ENCODE measurements around the gene SKIC3. TPM values are rescaled to one million over a fixed set of nuclear protein-coding genes. Genes with fewer than 3 reads are reported as not detected.
A peak's percentile ranks its signal among the peaks of the same experiment; 100 is the strongest.

SKIC3 gene
- total RNA-seq, 1 experiment from 2014 or later: 69.0 TPM

GRCh38 chr5:95518417-95518816, 36.4 kb downstream of the SKIC3 start:
- H3K4me3 Mint-ChIP-seq: no peak overlapping the region
- TF ChIP-seq, protein P1, sequence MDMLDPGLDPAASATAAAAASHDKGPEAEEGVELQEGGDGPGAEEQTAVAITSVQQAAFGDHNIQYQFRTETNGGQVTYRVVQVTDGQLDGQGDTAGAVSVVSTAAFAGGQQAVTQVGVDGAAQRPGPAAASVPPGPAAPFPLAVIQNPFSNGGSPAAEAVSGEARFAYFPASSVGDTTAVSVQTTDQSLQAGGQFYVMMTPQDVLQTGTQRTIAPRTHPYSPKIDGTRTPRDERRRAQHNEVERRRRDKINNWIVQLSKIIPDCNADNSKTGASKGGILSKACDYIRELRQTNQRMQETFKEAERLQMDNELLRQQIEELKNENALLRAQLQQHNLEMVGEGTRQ (CRISPR knock-in tag; IDR thresholded peaks at IDR 0.05): no peak
- TF ChIP-seq, protein P2, sequence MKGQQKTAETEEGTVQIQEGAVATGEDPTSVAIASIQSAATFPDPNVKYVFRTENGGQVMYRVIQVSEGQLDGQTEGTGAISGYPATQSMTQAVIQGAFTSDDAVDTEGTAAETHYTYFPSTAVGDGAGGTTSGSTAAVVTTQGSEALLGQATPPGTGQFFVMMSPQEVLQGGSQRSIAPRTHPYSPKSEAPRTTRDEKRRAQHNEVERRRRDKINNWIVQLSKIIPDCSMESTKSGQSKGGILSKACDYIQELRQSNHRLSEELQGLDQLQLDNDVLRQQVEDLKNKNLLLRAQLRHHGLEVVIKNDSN (CRISPR knock-in tag; IDR thresholded peaks at IDR 0.05): no peak
- H3K27ac Mint-ChIP-seq: no peak overlapping the region
- DNase-seq (ENCODE audit: low spot score) (no peak), ATAC-seq (no peak)
- no peaks in the 10 kb centered on the region; the same call in 1 of the 2 replicates for H3K4me1 Mint-ChIP-seq
- H3K36me3 Mint-ChIP-seq: peaks cover 42% of the 10 kb centered on the region
- no peaks in the 10 kb centered on the region for H3K9me3 Mint-ChIP-seq
- ChIA-PET POLR2A (no interaction called here), CTCF (no interaction called here)
- H3K27me3 Mint-ChIP-seq (ENCODE audit: low read depth): no peaks in the 10 kb centered on the region

DNA sequence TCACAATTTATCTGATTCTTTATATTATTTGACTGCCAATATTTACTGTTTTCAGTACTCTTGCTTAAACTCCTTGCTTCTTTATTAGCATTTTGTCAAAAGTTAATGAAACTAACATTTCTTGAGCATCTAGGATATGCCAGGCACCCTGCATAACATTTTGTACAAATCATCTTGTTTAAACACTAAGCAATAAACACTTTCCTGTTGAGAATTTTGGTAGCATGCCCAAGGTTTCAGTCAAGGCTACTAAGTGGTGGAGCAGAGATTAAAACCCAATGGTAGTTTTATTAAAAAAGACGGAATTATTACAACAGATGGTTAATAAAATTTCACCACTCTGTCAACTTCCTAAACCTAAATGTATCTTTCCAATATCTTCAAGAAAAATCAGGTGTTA, 43.2 kb downstream of the SKIC3 start:
- H3K9me3 Mint-ChIP-seq: no peaks in the 10 kb centered on the region
- POLR2A ChIA-PET: no interaction called here
- ATAC-seq (no peak), DNase-seq (ENCODE audit: low spot score) (no peak)
- peaks cover 53% of the 10 kb centered on the region for H3K36me3 Mint-ChIP-seq
- H3K27ac Mint-ChIP-seq: no peak overlapping the region
- CTCF ChIA-PET: no interaction called here
- H3K4me1 Mint-ChIP-seq: peaks cover 12% of the 10 kb centered on the region
- TF ChIP-seq, protein P3, sequence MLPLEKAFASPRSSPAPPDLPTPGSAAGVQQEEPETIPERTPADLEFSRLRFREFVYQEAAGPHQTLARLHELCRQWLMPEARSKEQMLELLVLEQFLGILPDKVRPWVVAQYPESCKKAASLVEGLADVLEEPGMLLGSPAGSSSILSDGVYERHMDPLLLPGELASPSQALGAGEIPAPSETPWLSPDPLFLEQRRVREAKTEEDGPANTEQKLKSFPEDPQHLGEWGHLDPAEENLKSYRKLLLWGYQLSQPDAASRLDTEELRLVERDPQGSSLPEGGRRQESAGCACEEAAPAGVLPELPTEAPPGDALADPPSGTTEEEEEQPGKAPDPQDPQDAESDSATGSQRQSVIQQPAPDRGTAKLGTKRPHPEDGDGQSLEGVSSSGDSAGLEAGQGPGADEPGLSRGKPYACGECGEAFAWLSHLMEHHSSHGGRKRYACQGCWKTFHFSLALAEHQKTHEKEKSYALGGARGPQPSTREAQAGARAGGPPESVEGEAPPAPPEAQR (CRISPR knock-in tag; IDR thresholded peaks at IDR 0.05): no peak
- TF ChIP-seq, protein P4, sequence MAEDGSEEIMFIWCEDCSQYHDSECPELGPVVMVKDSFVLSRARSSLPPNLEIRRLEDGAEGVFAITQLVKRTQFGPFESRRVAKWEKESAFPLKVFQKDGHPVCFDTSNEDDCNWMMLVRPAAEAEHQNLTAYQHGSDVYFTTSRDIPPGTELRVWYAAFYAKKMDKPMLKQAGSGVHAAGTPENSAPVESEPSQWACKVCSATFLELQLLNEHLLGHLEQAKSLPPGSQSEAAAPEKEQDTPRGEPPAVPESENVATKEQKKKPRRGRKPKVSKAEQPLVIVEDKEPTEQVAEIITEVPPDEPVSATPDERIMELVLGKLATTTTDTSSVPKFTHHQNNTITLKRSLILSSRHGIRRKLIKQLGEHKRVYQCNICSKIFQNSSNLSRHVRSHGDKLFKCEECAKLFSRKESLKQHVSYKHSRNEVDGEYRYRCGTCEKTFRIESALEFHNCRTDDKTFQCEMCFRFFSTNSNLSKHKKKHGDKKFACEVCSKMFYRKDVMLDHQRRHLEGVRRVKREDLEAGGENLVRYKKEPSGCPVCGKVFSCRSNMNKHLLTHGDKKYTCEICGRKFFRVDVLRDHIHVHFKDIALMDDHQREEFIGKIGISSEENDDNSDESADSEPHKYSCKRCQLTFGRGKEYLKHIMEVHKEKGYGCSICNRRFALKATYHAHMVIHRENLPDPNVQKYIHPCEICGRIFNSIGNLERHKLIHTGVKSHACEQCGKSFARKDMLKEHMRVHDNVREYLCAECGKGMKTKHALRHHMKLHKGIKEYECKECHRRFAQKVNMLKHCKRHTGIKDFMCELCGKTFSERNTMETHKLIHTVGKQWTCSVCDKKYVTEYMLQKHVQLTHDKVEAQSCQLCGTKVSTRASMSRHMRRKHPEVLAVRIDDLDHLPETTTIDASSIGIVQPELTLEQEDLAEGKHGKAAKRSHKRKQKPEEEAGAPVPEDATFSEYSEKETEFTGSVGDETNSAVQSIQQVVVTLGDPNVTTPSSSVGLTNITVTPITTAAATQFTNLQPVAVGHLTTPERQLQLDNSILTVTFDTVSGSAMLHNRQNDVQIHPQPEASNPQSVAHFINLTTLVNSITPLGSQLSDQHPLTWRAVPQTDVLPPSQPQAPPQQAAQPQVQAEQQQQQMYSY (CRISPR knock-in tag; IDR thresholded peaks at IDR 0.05): no peak
- TF ChIP-seq NR3C1 (CRISPR knock-in tag; conservative IDR thresholded peaks at IDR 0.05; ENCODE audit: low read depth): no peak
- no peak for TF ChIP-seq ZNF396 (CRISPR knock-in tag; IDR thresholded peaks at IDR 0.05; ENCODE audit: borderline replicate concordance)
- no peak for TF ChIP-seq KAT7 (CRISPR knock-in tag; IDR thresholded peaks at IDR 0.05; ENCODE audit: borderline replicate concordance)
- no peak for TF ChIP-seq ZNF671 (CRISPR knock-in tag; IDR thresholded peaks at IDR 0.05)
- no peak for TF ChIP-seq CTCF (IDR thresholded peaks at IDR 0.05)
- no peaks in the 10 kb centered on the region for H3K27me3 Mint-ChIP-seq (ENCODE audit: low read depth)
- H3K4me3 Mint-ChIP-seq: no peak overlapping the region

DNA sequence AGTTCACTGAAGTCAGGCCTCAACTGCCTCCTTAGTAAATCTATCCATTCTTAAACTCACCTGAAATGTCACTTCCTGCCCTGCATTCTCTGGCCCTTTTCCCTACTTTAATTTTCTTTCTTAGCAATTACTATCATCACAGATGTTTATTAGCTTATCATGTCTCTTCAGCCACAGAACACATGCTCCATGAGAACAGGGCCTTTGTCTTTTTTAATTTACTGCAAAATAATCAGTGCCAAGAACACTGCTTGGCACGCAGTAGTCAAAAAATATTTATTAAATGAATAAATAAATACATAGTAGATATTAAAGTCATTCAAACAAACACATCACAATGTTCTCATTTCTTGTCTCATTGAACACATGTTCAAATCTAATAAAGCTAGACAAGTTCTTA, 46.2 kb downstream of the SKIC3 start:
- no peak overlapping the region for H3K4me3 Mint-ChIP-seq
- no peak for DNase-seq (ENCODE audit: low spot score)
- no peak for ATAC-seq
- H3K27ac Mint-ChIP-seq: peak overlapping the region; percentile 41; the same call in 1 of the 2 replicates
- TF ChIP-seq NFYB (CRISPR knock-in tag; conservative IDR thresholded peaks at IDR 0.05; ENCODE audit: low read depth) (no peak), JAZF1 (CRISPR knock-in tag; IDR thresholded peaks at IDR 0.05) (no peak), MLX (CRISPR knock-in tag; IDR thresholded peaks at IDR 0.05) (no peak), ZNF396 (CRISPR knock-in tag; IDR thresholded peaks at IDR 0.05; ENCODE audit: borderline replicate concordance) (no peak), SMAD4 (CRISPR knock-in tag; IDR thresholded peaks at IDR 0.05) (no peak), SOX15 (CRISPR knock-in tag; IDR thresholded peaks at IDR 0.05) (no peak), HMGXB4 (CRISPR knock-in tag; IDR thresholded peaks at IDR 0.05) (no peak), TP53 (CRISPR knock-in tag; IDR thresholded peaks at IDR 0.05) (no peak), SMAD3 (CRISPR knock-in tag; IDR thresholded peaks at IDR 0.05; ENCODE audit: borderline replicate concordance) (no peak), JUN (CRISPR knock-in tag; IDR thresholded peaks at IDR 0.05) (no peak), EMX1 (CRISPR knock-in tag; IDR thresholded peaks at IDR 0.05) (no peak)
- TF ChIP-seq, protein P5, sequence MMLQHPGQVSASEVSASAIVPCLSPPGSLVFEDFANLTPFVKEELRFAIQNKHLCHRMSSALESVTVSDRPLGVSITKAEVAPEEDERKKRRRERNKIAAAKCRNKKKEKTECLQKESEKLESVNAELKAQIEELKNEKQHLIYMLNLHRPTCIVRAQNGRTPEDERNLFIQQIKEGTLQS (CRISPR knock-in tag; conservative IDR thresholded peaks at IDR 0.05): no peak
- no peaks in the 10 kb centered on the region for H3K9me3 Mint-ChIP-seq
- H3K4me1 Mint-ChIP-seq: peaks cover 12% of the 10 kb centered on the region
- H3K36me3 Mint-ChIP-seq: peaks cover 41% of the 10 kb centered on the region
- ChIA-PET POLR2A (no interaction called here), CTCF (no interaction called here)
- H3K27me3 Mint-ChIP-seq (ENCODE audit: low read depth): no peaks in the 10 kb centered on the region
